Renal cortical epithelial cell (primary cell): ENCODE data around the gene WFDC10B. TPM values are rescaled to one million over a fixed set of nuclear protein-coding genes. Genes with fewer than 3 reads are reported as not detected.
"Not testable (repeated sequence)": the region's sequence is repeated elsewhere in the genome, so short reads cannot be mapped to it uniquely, and the experiment has no call there.

Source experiments
- DNase-seq: peaks from one replicate; pipeline ENCODE4 v3.0.0-alpha.2; 2011; ENCODE audit warnings: low read depth
- total RNA-seq: library from RNA; depleted of rRNA; stranded (reverse); fragments of >200 nt; gene quantifications from 2 replicates; pipeline ENCODE4 v1.2.3, GENCODE V29; 2014

Gene WFDC10B
- not detected in 2 replicates for total RNA-seq

- no peak for DNase-seq
These were observed at the start of gene WFDC10B for GRCh38 chr20:45704969-45705637. Gene WFDC10B, minus strand, starts transcription at chr20:45705019. Its CDS starts 19,027 bp downstream, at chr20:45685992.

GRCh38 chr20:45752746-45753145, 47.9 kb upstream of the WFDC10B start:
- DNase-seq, result no peak

- DNase-seq, result no peak
These were observed 46.9 kb upstream of the WFDC10B start for GRCh38 chr20:45751721-45752120.

- DNase-seq, result no peak
These were observed 40.2 kb upstream of the WFDC10B start for GRCh38 chr20:45745015-45745414.

- no peak for DNase-seq
These were observed 37.8 kb upstream of the WFDC10B start for GRCh38 chr20:45742596-45742995.

- no peak for DNase-seq
These were observed 31.2 kb upstream of the WFDC10B start for GRCh38 chr20:45735988-45736387.

- no peak for DNase-seq
These were observed 30.7 kb upstream of the WFDC10B start for GRCh38 chr20:45735552-45735951.

- no peak for DNase-seq
These were observed 27.4 kb upstream of the WFDC10B start for GRCh38 chr20:45732199-45732598.

- peak; percentile 16 for DNase-seq
These were observed 22.2 kb upstream of the WFDC10B start for GRCh38 chr20:45727044-45727443.

GRCh38 chr20:45725134-45725533, 20.3 kb upstream of the WFDC10B start:
- DNase-seq, result peak; percentile 82

GRCh38 chr20:45722047-45722446, 17.2 kb upstream of the WFDC10B start, which contains the start of gene SPINT4:
Gene SPINT4, plus strand, starts transcription at chr20:45722347. Its CDS starts 21 bp downstream, at chr20:45722368.
- DNase-seq, result no peak

GRCh38 chr20:45716141-45716688, 11.4 kb upstream of the WFDC10B start:
- DNase-seq, result not testable (repeated sequence)

GRCh38 chr20:45701873-45702272, 2.9 kb downstream of the WFDC10B start, which contains the start of gene WFDC13:
Gene WFDC13, plus strand, starts transcription at chr20:45702038. Its CDS starts 86 bp downstream, at chr20:45702124.
- DNase-seq, result no peak

- no peak for DNase-seq
These were observed 3.7 kb downstream of the WFDC10B start for GRCh38 chr20:45701104-45701503.

- DNase-seq, result no peak
These were observed 9.3 kb downstream of the WFDC10B start for GRCh38 chr20:45695496-45695895.

GRCh38 chr20:45693346-45693745, 11.5 kb downstream of the WFDC10B start:
- not testable (repeated sequence) for DNase-seq

- no peak for DNase-seq
These were observed 18.9 kb downstream of the WFDC10B start for GRCh38 chr20:45685896-45686295.

- no peak for DNase-seq
These were observed 25.2 kb downstream of the WFDC10B start for GRCh38 chr20:45679650-45680049.

- DNase-seq, result no peak
These were observed 32.1 kb downstream of the WFDC10B start for GRCh38 chr20:45672765-45673164.

- DNase-seq, result no peak
These were observed 34.7 kb downstream of the WFDC10B start, which contains the start of gene WFDC11 for GRCh38 chr20:45670139-45670538. Gene WFDC11, minus strand, starts transcription at chr20:45670239. Its CDS starts 19,639 bp downstream, at chr20:45650600.

- DNase-seq, result not testable (repeated sequence)
These were observed 47.8 kb downstream of the WFDC10B start for GRCh38 chr20:45657038-45657437.

- DNase-seq, result not testable (repeated sequence)
These were observed 53.1 kb downstream of the WFDC10B start for GRCh38 chr20:45651726-45652125.

GRCh38 chr20:45649312-45649863, 55.4 kb downstream of the WFDC10B start:
- no peak for DNase-seq
